NCI-H1436 treated with DMSO at 0.1 percent for 48 hours (cell line): ENCODE data around the gene CTAG1A.
"Not testable (repeated sequence)": the region's sequence is repeated elsewhere in the genome, so short reads cannot be mapped to it uniquely, and the experiment has no call there.

Experiments used
- DNase-seq: peaks from one replicate; lab custom pipeline; 2025; lab: John Stamatoyannopoulos, UW

CTAG1A gene

DNA sequence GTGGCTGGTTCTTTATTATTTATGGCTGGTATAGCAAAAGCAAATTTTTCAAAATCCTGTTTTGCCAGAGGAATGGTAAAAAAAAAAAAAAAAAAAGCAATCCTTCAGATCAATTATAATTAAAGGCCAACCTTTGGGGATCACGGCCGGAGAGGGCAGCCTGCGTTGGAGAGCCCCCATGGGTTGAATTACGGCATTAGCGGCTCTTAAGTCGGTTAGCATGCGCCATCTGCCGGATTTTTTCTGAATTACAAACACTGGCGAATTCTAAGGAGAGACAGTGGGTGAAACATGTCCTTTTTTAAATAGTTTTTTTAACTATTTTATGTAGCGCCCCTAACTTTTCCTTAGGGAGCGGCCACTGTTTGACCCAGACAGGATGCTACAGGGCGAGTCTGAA is 28.7 kb downstream of the CTAG1A start:
- not testable (repeated sequence) for DNase-seq

DNA sequence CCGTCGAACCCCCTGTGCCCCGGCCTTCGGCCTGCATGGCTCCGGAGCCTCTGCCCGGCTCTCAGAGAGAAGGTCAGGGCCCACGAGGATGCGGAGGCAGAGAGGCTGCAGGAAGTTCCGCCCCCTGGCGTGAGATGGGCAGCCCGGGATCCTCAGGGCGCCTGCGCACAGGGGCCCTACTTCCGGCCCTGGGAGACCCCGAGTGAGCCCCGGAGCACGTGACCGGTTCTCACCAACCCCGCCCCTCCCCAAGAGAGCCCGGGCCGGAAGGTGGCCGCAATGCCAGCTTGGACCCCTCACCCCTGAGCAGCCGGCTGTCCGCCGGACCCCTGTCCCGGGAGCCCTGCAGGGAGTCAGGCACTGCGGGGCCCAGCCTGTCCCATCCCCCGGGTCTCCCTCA is 34.2 kb downstream of the CTAG1A start, which contains the start of gene CTAG1B:
CTAG1B (minus strand) TSS at position 101 of the 400 bp plus-strand sequence; CDS start at position 37, 64 bp downstream.
- not testable (repeated sequence) for DNase-seq

DNA sequence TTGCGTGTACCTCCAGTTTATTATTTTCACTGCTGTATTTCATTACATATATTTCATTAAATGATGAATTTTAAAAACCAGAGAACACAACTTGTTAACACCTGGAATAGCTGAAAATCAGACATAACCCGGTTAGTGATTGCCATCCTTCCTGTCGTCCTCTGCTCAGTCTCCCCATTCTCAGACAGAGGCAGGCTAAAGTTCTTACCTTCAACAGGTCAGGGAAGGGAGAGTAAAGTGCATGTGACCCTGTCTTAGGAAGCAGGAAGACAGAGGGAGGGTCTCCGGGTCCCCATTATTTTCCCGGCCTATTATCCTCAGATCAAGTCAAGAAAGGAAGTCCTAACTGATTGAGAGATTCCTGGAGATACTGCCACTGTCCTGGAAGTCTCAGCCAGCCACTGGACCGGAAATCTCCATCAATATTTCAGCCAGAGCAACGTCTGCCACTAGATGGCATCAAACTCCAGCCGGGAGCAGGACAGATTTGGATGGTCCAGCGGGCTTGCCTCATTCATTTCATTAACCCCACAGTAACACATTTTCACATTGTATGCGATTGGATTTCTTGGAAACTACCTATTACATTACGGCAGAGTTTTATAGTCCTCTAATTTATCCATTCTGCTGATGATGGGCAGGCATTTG is 36.0 kb downstream of the CTAG1A start:
- not testable (repeated sequence) for DNase-seq

DNA sequence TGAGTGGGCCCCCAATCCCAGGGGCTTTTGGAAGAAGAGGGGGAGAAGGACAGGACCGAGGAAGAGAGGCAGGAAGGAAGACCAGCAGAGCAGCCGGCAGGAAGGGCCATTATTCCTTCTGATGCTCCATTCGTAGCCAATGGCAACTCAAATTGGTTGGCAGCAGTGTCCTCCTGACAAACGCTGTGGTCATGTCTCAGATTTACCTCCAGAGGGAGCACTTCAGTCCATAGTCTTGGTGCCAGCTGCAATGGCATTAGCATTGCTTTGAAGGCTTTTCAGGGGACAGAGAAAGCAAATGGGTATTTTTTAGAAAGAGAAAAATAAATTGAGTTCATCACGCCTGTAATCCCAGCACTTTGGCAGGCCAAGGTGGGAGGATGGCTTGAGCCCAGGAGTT is 44.0 kb downstream of the CTAG1A start:
- not testable (repeated sequence) for DNase-seq

DNA sequence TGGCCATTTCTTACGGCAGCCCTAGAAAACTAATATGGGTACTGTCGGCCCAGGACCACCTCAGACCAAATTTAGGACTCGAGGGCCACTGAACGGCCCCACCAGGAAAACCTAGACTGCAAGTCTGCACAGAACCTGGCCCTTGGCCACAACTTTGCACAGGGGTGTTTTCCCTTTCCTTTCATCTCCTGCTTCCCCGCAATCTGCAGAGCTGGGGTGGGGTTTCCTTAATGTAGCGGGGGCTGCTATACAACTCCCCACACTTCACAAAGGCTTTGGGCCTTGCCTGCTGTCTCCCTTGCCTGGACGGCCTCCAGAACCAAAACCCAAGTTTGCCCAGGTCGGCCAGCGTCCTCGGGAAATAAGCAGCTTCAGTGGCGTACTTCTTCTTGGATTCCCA is 46.0 kb downstream of the CTAG1A start:
- DNase-seq: not testable (repeated sequence)

DNA sequence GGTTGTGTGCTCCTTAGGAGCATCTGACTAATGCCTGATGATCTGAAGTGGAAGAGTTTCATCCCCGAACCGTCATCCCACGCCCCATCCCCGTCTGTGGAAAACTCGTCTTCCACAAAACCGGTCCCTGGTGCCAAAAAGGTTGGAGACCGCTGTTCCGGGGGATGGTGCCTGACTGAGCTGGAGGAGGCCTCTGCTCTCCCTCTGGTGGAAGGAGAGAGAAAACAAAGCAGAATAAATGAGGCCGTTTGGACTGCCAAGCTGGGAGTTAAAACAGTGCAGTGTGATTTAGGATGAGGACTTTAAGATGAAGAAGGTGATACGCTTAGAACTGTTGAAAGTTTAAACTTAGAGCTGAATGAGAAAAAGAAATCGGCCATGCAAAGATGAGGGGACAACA is 48.7 kb downstream of the CTAG1A start:
- not testable (repeated sequence) for DNase-seq
